ENCODE measurements around the gene MCF2L2. TPM values are rescaled to one million over a fixed set of nuclear protein-coding genes. Genes with fewer than 3 reads are reported as not detected.

Gene MCF2L2
- polyA plus RNA-seq, 2 of the 4 experiments (the other 2 are of a cell fraction): 0.03 to 0.05 TPM

GRCh38 chr3:183211352-183211751, 217.1 kb downstream of the MCF2L2 start (continued):
- TF ChIP-seq FOSB (CRISPR knock-in tag; IDR thresholded peaks at IDR 0.05) (no peak), TFCP2L1 (CRISPR knock-in tag; IDR thresholded peaks at IDR 0.05) (no peak), EHF (CRISPR knock-in tag; IDR thresholded peaks at IDR 0.05) (no peak), REST (IDR thresholded peaks at IDR 0.05) (no peak), ZNF302 (CRISPR knock-in tag; IDR thresholded peaks at IDR 0.05) (no peak), CTCF (IDR thresholded peaks at IDR 0.05) (no peak), ZFP36 (IDR thresholded peaks at IDR 0.05; ENCODE audit: borderline replicate concordance, partially characterized antibody) (no peak), GATA3 (IDR thresholded peaks at IDR 0.05; ENCODE audit: borderline replicate concordance) (no peak), ELK1 (IDR thresholded peaks at IDR 0.05; ENCODE audit: low read depth, low read length) (no peak), RARB (CRISPR knock-in tag; IDR thresholded peaks at IDR 0.05) (no peak)

GRCh38 chr3:183210862-183211341, 217.5 kb downstream of the MCF2L2 start:
- Histone ChIP-seq H3K4me3 (no peak overlapping the region), H3K4me2 (no peak overlapping the region), H3K27ac (no peak overlapping the region), H3K4me1 (no peaks in the 10 kb centered on the region), H3K9me3 (no peaks in the 10 kb centered on the region)
- FAIRE-seq: no peak
- WGBS (ENCODE audit: missing lambda C conversion rate): 45% methylated on average over 9 of the region's 9 CpGs
- ChIA-PET POLR2A (no interaction called here), CTCF (no interaction called here)
- ATAC-seq: no peak
- no peak for TF ChIP-seq MAZ (IDR thresholded peaks at IDR 0.05; ENCODE audit: borderline replicate concordance, low read depth, low read length)
- TF ChIP-seq RARB (CRISPR knock-in tag; IDR thresholded peaks at IDR 0.05): no peak
- no peak for TF ChIP-seq RCOR1 (IDR thresholded peaks at IDR 0.05; ENCODE audit: low read depth, low read length)
- TF ChIP-seq ELK1 (IDR thresholded peaks at IDR 0.05; ENCODE audit: low read depth, low read length): no peak
- TF ChIP-seq HOXA7 (CRISPR knock-in tag; IDR thresholded peaks at IDR 0.05): no peak
- TF ChIP-seq RFX5 (IDR thresholded peaks at IDR 0.05): no peak
- no peak for DNase-seq (ENCODE audit: low read depth in 1 of 2, low spot score in 1 of 2)

GRCh38 chr3:183210341-183210740, 218.1 kb downstream of the MCF2L2 start:
- Histone ChIP-seq H3K27ac (no peak overlapping the region), H3K4me3 (no peak overlapping the region), H3K9me3 (no peaks in the 10 kb centered on the region), H3K4me2 (no peak overlapping the region), H3K4me1 (no peaks in the 10 kb centered on the region)
- DNase-seq (ENCODE audit: low read depth in 1 of 2, low spot score in 1 of 2) (no peak), ATAC-seq (no peak), FAIRE-seq (no peak)
- CTCF ChIA-PET: interaction anchor here (1.0 kb wide), 1 partner anchor 172 kb away, joined by 3 read pairs; no protein-coding TSS in a partner anchor
- TF ChIP-seq TP53 (CRISPR knock-in tag; IDR thresholded peaks at IDR 0.05) (no peak), EHMT2 (IDR thresholded peaks at IDR 0.05; ENCODE audit: low read depth) (no peak), CHD2 (IDR thresholded peaks at IDR 0.05; ENCODE audit: low read length, partially characterized antibody) (no peak), MYC (IDR thresholded peaks at IDR 0.05; ENCODE audit: borderline replicate concordance, low read length) (no peak), HDAC2 (IDR thresholded peaks at IDR 0.05) (no peak), PHF8 (IDR thresholded peaks at IDR 0.05; ENCODE audit: borderline replicate concordance, low read depth) (no peak), KDM1A (IDR thresholded peaks at IDR 0.05; ENCODE audit: low read depth) (no peak)
- 33% methylated on average over 5 of the region's 5 CpGs for WGBS (ENCODE audit: missing lambda C conversion rate)
- POLR2A ChIA-PET: no interaction called here
